Right lobe of liver (tissue), 4 donors: Measurements from ENCODE around the gene TTC6.

Experiments used
- POLR2A ChIP-seq: fragments of 450-650 bp; IDR thresholded peaks from one replicate; pipeline ENCODE4 v1.6.1; 2017; ENCODE audit warnings: antibody characterized with exemption, mild to moderate bottlenecking
- TF ChIP-seq, protein P1 (sequence below), 4 donors: fragments of 200-600 bp in 3 of 4; fragments of 450-650 bp in 1 of 4; IDR thresholded peaks; one replicate each; pipeline versions ENCODE4 v1.5.1 to v1.8.0; 2016 to 2022; ENCODE audit warnings: antibody characterized with exemption in 4 of 4, mild to moderate bottlenecking in 2 of 4
- donor health status: DM: no; HTN: no; CAD: no.
- donor health status: DM: no; HTN: no; CAD: no.
- donor health status: DM: no; HTN: yes; CAD: no.

DNA sequence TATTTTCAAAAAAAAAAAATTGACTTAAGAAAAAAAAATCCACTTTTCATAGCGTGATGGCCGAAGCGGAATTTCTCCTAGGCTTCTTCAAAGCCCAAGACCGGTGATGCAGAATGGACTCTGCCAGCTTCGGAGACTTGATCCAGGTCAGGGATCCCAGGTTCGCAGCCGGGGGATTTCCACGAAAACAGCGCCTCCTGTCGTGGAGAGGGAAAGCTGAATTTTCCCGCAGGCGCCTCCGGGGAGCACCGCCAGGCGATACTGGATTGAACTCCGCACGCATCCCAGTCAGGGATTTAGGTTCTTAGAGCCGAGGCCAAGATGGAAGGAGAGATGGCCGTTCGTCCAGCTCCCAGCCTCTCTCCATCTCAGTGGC is 2.1 kb downstream of the TTC6 start:
- TF ChIP-seq, protein P1, sequence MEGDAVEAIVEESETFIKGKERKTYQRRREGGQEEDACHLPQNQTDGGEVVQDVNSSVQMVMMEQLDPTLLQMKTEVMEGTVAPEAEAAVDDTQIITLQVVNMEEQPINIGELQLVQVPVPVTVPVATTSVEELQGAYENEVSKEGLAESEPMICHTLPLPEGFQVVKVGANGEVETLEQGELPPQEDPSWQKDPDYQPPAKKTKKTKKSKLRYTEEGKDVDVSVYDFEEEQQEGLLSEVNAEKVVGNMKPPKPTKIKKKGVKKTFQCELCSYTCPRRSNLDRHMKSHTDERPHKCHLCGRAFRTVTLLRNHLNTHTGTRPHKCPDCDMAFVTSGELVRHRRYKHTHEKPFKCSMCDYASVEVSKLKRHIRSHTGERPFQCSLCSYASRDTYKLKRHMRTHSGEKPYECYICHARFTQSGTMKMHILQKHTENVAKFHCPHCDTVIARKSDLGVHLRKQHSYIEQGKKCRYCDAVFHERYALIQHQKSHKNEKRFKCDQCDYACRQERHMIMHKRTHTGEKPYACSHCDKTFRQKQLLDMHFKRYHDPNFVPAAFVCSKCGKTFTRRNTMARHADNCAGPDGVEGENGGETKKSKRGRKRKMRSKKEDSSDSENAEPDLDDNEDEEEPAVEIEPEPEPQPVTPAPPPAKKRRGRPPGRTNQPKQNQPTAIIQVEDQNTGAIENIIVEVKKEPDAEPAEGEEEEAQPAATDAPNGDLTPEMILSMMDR (IDR thresholded peaks at IDR 0.05), result no peak
- no peak for TF ChIP-seq POLR2A
